ENCODE data around the gene RNU1-2.
"Not testable (repeated sequence)": the region's sequence is repeated elsewhere in the genome, so short reads cannot be mapped to it uniquely, and the experiment has no call there.

DNA sequence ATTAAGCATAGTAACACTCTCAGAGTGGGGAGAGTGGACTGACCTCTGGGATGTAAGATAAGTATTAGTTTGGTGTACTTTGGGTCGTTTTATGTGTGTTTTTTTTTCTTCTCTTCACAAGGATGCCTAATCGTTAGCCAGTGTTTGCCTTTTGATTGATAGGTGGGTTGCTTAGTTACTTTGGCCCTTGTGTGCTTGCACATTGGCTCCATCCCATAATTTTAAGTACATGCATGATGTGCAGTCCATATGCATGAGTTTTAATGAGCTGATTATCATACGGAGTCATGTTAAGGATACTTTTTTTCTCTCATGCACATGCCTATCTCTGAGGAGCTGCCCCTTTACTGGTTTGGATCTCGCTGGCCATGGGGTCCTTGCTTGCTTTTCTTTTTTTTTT lies 4.7 kb upstream of the RNU1-2 start:
- TF ChIP-seq CTCF (IDR thresholded peaks at IDR 0.05; ENCODE audit: low read depth, low read length, poor library complexity, severe bottlenecking); EZH2phosphoT487 (IDR thresholded peaks at IDR 0.05; ENCODE audit: borderline replicate concordance, low read length): not testable (repeated sequence)

Measured in DOHH2 (cell line).